ENCODE results near the gene TFCP2.

TFCP2 gene

DNA sequence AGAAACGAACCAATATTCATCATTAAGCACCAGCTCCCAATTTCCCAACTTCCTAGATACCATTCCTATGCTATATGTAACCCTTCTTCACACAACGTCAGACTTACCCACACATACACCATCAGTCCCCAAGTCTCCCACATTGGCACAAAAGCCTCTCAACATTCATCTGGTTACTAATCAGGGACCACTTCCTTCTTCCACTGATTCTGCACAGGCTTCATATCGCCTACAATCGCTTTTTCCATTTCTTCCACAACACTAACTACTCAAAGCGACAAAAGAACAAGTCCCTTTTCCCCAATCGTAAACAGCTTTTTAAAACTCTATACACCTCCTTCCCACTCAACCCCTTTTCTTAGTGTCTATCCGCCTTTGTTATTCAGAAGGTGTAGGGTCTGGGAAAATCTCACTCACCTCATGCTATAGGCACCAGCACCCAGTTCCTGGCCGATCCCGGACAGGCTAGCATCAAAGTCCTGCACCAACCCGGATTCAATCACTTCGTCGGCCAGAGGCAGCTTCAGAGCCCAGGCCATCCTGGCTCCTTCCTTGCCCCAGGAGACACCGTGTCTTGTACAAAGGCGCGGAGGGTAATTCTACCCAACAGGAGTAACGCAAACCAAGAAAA, 936 bp downstream of the TFCP2 start:
- Histone ChIP-seq H3K79me2 (ENCODE audit: insufficient read depth, low read length) (peaks cover 51% of the 10 kb centered on the region), H3K4me2 (ENCODE audit: low read depth, low read length, poor library complexity, severe bottlenecking) (peak overlapping the region; percentile 80), H3F3A (ENCODE audit: insufficient read depth) (peaks cover 8% of the 10 kb centered on the region)

DNA sequence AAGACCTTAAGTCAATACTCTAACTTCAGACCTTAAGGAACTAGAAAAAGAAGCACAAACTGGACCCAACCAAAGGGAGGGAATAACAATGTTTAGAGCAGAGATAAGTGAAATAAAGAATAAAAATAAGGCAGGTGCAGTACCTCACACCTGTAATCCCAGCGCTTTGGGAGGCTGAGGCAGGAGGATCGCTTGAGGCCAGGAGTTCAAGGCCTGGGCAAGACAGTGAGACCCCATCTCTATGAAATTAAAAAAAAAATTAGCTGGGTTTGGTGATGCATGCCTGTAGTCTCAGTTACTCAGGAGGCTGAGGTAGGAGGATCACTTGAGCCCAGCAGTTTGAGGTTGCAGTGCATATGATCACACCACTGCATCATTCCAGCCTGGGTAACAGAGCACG, 9.1 kb downstream of the TFCP2 start:
- Histone ChIP-seq H3K4me2 (ENCODE audit: low read depth, low read length, poor library complexity, severe bottlenecking) (no peak overlapping the region), H3K9me2 (replicated peaks; ENCODE audit: insufficient read depth, low read length) (no peaks in the 10 kb centered on the region), H3K27ac (ENCODE audit: low read depth, low read length) (no peak overlapping the region), H4K20me1 (ENCODE audit: low read depth, low read length) (no peaks in the 10 kb centered on the region), H3F3A (ENCODE audit: insufficient read depth) (no peaks in the 10 kb centered on the region), H2AFZ (ENCODE audit: low read depth, low read length, severe bottlenecking) (no peak overlapping the region), H3K9ac (ENCODE audit: low read length) (no peak overlapping the region), H3K79me2 (ENCODE audit: insufficient read depth, low read length) (peaks cover 70% of the 10 kb centered on the region), H3K4me3 (ENCODE audit: insufficient read depth, low read length, poor library complexity, severe bottlenecking) (no peak overlapping the region), H3K27me3 (ENCODE audit: low read length) (no peaks in the 10 kb centered on the region), H3K9me3 (ENCODE audit: insufficient read depth, low read length) (no peaks in the 10 kb centered on the region), H3K36me3 (ENCODE audit: low read length) (no peaks in the 10 kb centered on the region)
- no peak for TF ChIP-seq EZH2phosphoT487 (conservative IDR thresholded peaks at IDR 0.05; ENCODE audit: low read length)

More for the DNA sequence above, 936 bp downstream of the TFCP2 start:
- no peaks in the 10 kb centered on the region for H4K20me1 ChIP-seq (ENCODE audit: low read depth, low read length)
- no peaks in the 10 kb centered on the region for H3K9me2 ChIP-seq (replicated peaks; ENCODE audit: insufficient read depth, low read length)
- H2AFZ ChIP-seq (ENCODE audit: low read depth, low read length, severe bottlenecking) = peak overlapping the region; percentile 79
- no peak overlapping the region for H3K27ac ChIP-seq (ENCODE audit: low read depth, low read length)
- H3K9ac ChIP-seq (ENCODE audit: low read length) = peak overlapping the region; percentile 73
- H3K9me3 ChIP-seq (ENCODE audit: insufficient read depth, low read length) = no peaks in the 10 kb centered on the region
- H3K36me3 ChIP-seq (ENCODE audit: low read length) = no peaks in the 10 kb centered on the region
- TF ChIP-seq CTCF (IDR thresholded peaks at IDR 0.05; ENCODE audit: insufficient read depth, low read length, poor library complexity, severe bottlenecking) = no peak
- TF ChIP-seq EZH2phosphoT487 (conservative IDR thresholded peaks at IDR 0.05; ENCODE audit: low read length) = no peak
- H3K27me3 ChIP-seq (ENCODE audit: low read length) = no peaks in the 10 kb centered on the region
- peak overlapping the region; percentile 80 for H3K4me3 ChIP-seq (ENCODE audit: insufficient read depth, low read length, poor library complexity, severe bottlenecking)

DNA sequence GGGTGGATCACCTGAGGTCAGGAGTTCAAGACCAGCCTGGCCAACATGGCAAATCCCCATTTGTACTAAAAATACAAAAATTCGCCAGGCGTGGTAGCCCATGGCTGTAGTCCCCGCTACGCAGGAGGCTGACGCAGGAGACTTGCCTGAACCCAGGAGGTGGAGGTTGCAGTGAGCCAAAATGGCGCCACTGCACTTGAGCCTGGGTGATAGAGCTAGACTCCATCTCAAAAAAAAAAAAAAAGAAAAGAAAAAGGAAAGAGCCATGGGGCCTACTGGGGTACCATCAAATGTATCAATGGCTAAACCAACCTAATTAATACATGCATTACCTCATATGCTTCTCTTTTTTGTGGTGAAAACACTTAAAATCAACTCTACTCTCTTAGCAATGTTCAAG, 10.7 kb downstream of the TFCP2 start:
- TF ChIP-seq CTCF (IDR thresholded peaks at IDR 0.05; ENCODE audit: insufficient read depth, low read length, poor library complexity, severe bottlenecking) = no peak
- no peak for TF ChIP-seq EZH2phosphoT487 (conservative IDR thresholded peaks at IDR 0.05; ENCODE audit: low read length)
- H2AFZ ChIP-seq (ENCODE audit: low read depth, low read length, severe bottlenecking) = no peak overlapping the region
- peaks cover 65% of the 10 kb centered on the region for H3K79me2 ChIP-seq (ENCODE audit: insufficient read depth, low read length)

GRCh38 chr12:51160814-51161459, 12.0 kb downstream of the TFCP2 start:
- TF ChIP-seq EZH2phosphoT487 (conservative IDR thresholded peaks at IDR 0.05; ENCODE audit: low read length) = no peak
- TF ChIP-seq CTCF (IDR thresholded peaks at IDR 0.05; ENCODE audit: insufficient read depth, low read length, poor library complexity, severe bottlenecking) = no peak

More for the DNA sequence above, 10.7 kb downstream of the TFCP2 start:
- no peak overlapping the region for H3K27ac ChIP-seq (ENCODE audit: low read depth, low read length)
- no peaks in the 10 kb centered on the region for H3K9me2 ChIP-seq (replicated peaks; ENCODE audit: insufficient read depth, low read length)
- H3K9ac ChIP-seq (ENCODE audit: low read length) = no peak overlapping the region
- no peaks in the 10 kb centered on the region for H3K36me3 ChIP-seq (ENCODE audit: low read length)
- no peaks in the 10 kb centered on the region for H3K9me3 ChIP-seq (ENCODE audit: insufficient read depth, low read length)
- H3F3A ChIP-seq (ENCODE audit: insufficient read depth) = no peaks in the 10 kb centered on the region
- H3K4me3 ChIP-seq (ENCODE audit: insufficient read depth, low read length, poor library complexity, severe bottlenecking) = no peak overlapping the region
- H4K20me1 ChIP-seq (ENCODE audit: low read depth, low read length) = no peaks in the 10 kb centered on the region
- H3K27me3 ChIP-seq (ENCODE audit: low read length) = no peaks in the 10 kb centered on the region
- H3K4me2 ChIP-seq (ENCODE audit: low read depth, low read length, poor library complexity, severe bottlenecking) = no peak overlapping the region

More at GRCh38 chr12:51160814-51161459, 12.0 kb downstream of the TFCP2 start:
- Histone ChIP-seq H3K27ac (ENCODE audit: low read depth, low read length) (no peak overlapping the region), H3K4me3 (ENCODE audit: insufficient read depth, low read length, poor library complexity, severe bottlenecking) (no peak overlapping the region), H3F3A (ENCODE audit: insufficient read depth) (no peaks in the 10 kb centered on the region), H3K9me2 (replicated peaks; ENCODE audit: insufficient read depth, low read length) (no peaks in the 10 kb centered on the region), H3K9ac (ENCODE audit: low read length) (no peak overlapping the region), H3K79me2 (ENCODE audit: insufficient read depth, low read length) (peaks cover 56% of the 10 kb centered on the region), H3K9me3 (ENCODE audit: insufficient read depth, low read length) (no peaks in the 10 kb centered on the region), H3K4me2 (ENCODE audit: low read depth, low read length, poor library complexity, severe bottlenecking) (no peak overlapping the region), H3K27me3 (ENCODE audit: low read length) (no peaks in the 10 kb centered on the region), H2AFZ (ENCODE audit: low read depth, low read length, severe bottlenecking) (no peak overlapping the region), H3K36me3 (ENCODE audit: low read length) (no peaks in the 10 kb centered on the region), H4K20me1 (ENCODE audit: low read depth, low read length) (no peaks in the 10 kb centered on the region)

All from SU-DHL-6 (cell line).